ENCODE data around the gene SCYGR6. TPM values are rescaled to one million over a fixed set of nuclear protein-coding genes. Genes with fewer than 3 reads are reported as not detected.

SCYGR6 gene
- total RNA-seq, 1 experiment from 2014 or later, result not detected

DNA sequence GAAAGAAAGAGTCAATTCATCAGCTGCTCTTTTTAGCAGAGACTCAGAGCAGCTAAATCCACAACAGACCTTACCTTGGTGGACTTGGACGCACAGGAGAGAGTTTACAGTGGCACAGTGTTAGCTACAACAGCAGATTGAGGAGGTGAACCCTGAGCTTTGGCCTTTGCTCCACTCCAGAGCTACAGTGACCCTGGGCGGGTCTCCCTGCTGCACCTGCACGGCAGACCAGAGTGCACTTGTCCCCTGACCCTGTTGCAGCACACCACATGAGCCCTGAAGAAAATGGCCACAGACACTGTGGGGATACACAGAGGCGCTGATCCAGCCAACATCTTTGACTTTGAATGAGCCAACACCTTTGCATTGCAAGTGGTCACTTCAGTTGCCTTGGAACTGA lies 17.7 kb downstream of the SCYGR6 start:
- BruUV-seq (replicated peaks), result no TSS peak
- H3K27me3 Mint-ChIP-seq (ENCODE audit: insufficient read depth, unreplicated experiment), result no peaks in the 10 kb centered on the region
- no peak overlapping the region for H3K27ac Mint-ChIP-seq (ENCODE audit: low read depth, unreplicated experiment)
- no peak for TF ChIP-seq CTCF (IDR thresholded peaks at IDR 0.05; ENCODE audit: unreplicated experiment)
- POLR2A ChIA-PET, result no interaction called here
- no peaks in the 10 kb centered on the region for H3K36me3 Mint-ChIP-seq (ENCODE audit: insufficient read depth, unreplicated experiment)
- intact Hi-C loops (cut with micrococcal nuclease), result no loop called here
- no peaks in the 10 kb centered on the region for H3K9me3 Mint-ChIP-seq (ENCODE audit: unreplicated experiment)
- H3K4me1 Mint-ChIP-seq (ENCODE audit: insufficient read depth, unreplicated experiment), result peaks cover 16% of the 10 kb centered on the region
- DNase-seq (ENCODE audit: unreplicated experiment), result no peak
- H3K4me3 Mint-ChIP-seq (ENCODE audit: unreplicated experiment), result no peak overlapping the region
- CTCF ChIA-PET, result interaction anchor here (0.7 to 0.9 kb wide), 2 partner anchors 32 to 59 kb away, joined by 3 to 4 read pairs; no protein-coding TSS in a partner anchor

GRCh38 chr2:227703961-227704360 lies 20.6 kb downstream of the SCYGR6 start:
- ChIA-PET CTCF (interaction anchor here (0.5 kb wide), 1 partner anchor 1569 kb away, joined by 4 read pairs; no protein-coding TSS in a partner anchor), POLR2A (interaction anchor here (0.8 to 1.2 kb wide), 2 partner anchors 62 to 109 kb away, joined by 3 read pairs; no protein-coding TSS in a partner anchor)
- peak; percentile 74 for DNase-seq (ENCODE audit: unreplicated experiment)
- H3K27me3 Mint-ChIP-seq (ENCODE audit: insufficient read depth, unreplicated experiment), result no peaks in the 10 kb centered on the region
- H3K4me3 Mint-ChIP-seq (ENCODE audit: unreplicated experiment), result no peak overlapping the region
- no TSS peak for BruUV-seq (replicated peaks)
- no peaks in the 10 kb centered on the region for H3K36me3 Mint-ChIP-seq (ENCODE audit: insufficient read depth, unreplicated experiment)
- no peak overlapping the region for H3K27ac Mint-ChIP-seq (ENCODE audit: low read depth, unreplicated experiment)
- no peaks in the 10 kb centered on the region for H3K9me3 Mint-ChIP-seq (ENCODE audit: unreplicated experiment)
- intact Hi-C loops (cut with micrococcal nuclease), result no loop called here
- TF ChIP-seq CTCF (IDR thresholded peaks at IDR 0.05; ENCODE audit: unreplicated experiment), result no peak
- peaks cover 16% of the 10 kb centered on the region for H3K4me1 Mint-ChIP-seq (ENCODE audit: insufficient read depth, unreplicated experiment)

DNA sequence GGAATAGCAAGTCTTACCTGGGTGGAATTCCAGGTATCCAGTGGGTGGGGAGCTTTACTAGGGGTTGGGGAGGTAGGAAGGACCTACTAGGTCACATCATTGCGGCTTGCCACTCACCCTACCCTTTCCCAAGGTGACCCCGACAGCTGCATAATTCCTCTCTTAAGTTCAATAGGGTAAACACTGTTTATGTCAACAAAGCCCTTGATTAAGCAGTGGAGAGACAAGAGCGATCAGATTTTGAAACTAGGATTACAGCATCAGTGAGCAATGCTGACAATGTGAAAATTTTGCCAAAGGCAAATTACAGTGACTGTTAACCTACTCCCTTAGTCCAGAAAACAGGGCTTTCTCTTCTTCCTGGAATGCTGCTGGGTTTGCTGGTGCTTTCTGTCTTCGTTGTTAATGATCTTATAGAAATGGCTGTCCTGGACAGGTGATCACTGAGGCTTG lies 21.3 kb downstream of the SCYGR6 start:
- intact Hi-C loops (cut with micrococcal nuclease), result no loop called here
- no peak for TF ChIP-seq CTCF (IDR thresholded peaks at IDR 0.05; ENCODE audit: unreplicated experiment)
- no peaks in the 10 kb centered on the region for H3K27me3 Mint-ChIP-seq (ENCODE audit: insufficient read depth, unreplicated experiment)
- H3K27ac Mint-ChIP-seq (ENCODE audit: low read depth, unreplicated experiment), result no peak overlapping the region
- H3K4me3 Mint-ChIP-seq (ENCODE audit: unreplicated experiment), result peak overlapping the region; percentile 10
- ChIA-PET POLR2A (no interaction called here), CTCF (interaction anchor here (0.5 to 1.6 kb wide), 4 partner anchors 31 to 545 kb away, joined by 3 to 4 read pairs (median 3); no protein-coding TSS in a partner anchor)
- H3K36me3 Mint-ChIP-seq (ENCODE audit: insufficient read depth, unreplicated experiment), result no peaks in the 10 kb centered on the region
- BruUV-seq (replicated peaks), result no TSS peak
- H3K4me1 Mint-ChIP-seq (ENCODE audit: insufficient read depth, unreplicated experiment), result peaks cover 16% of the 10 kb centered on the region
- no peaks in the 10 kb centered on the region for H3K9me3 Mint-ChIP-seq (ENCODE audit: unreplicated experiment)
- peak; percentile 66 for DNase-seq (ENCODE audit: unreplicated experiment)

GRCh38 chr2:227701556-227701955 lies 23.0 kb downstream of the SCYGR6 start:
- no TSS peak for BruUV-seq (replicated peaks)
- H3K4me3 Mint-ChIP-seq (ENCODE audit: unreplicated experiment), result no peak overlapping the region
- H3K27me3 Mint-ChIP-seq (ENCODE audit: insufficient read depth, unreplicated experiment), result no peaks in the 10 kb centered on the region
- ChIA-PET POLR2A (no interaction called here), CTCF (interaction anchor here (0.6 to 1.6 kb wide), 2 partner anchors 64 to 188 kb away, joined by 3 to 4 read pairs; no protein-coding TSS in a partner anchor)
- H3K9me3 Mint-ChIP-seq (ENCODE audit: unreplicated experiment), result no peaks in the 10 kb centered on the region
- intact Hi-C loops (cut with micrococcal nuclease), result no loop called here
- H3K36me3 Mint-ChIP-seq (ENCODE audit: insufficient read depth, unreplicated experiment), result no peaks in the 10 kb centered on the region
- peaks cover 16% of the 10 kb centered on the region for H3K4me1 Mint-ChIP-seq (ENCODE audit: insufficient read depth, unreplicated experiment)
- H3K27ac Mint-ChIP-seq (ENCODE audit: low read depth, unreplicated experiment), result no peak overlapping the region
- no peak for DNase-seq (ENCODE audit: unreplicated experiment)
- TF ChIP-seq CTCF (IDR thresholded peaks at IDR 0.05; ENCODE audit: unreplicated experiment), result no peak

All from MCF 10A (cell line).